Ovary (tissue), 3 donors: ENCODE measurements around the gene ANO10.

ENCODE experiments used
- EP300 ChIP-seq: sonication (generic); formaldehyde crosslinking; IDR thresholded peaks from one replicate; pipeline ENCODE4 v1.6.1; 2017; ENCODE audit warnings: antibody characterized with exemption
- POLR2A ChIP-seq: fragments of 450-650 bp; IDR thresholded peaks from one replicate; pipeline ENCODE4 v1.6.1; 2017; ENCODE audit warnings: antibody characterized with exemption, mild to moderate bottlenecking, moderate library complexity
- TF ChIP-seq, protein P1 (sequence below), 3 donors: fragments of 450-650 bp in 2 of 3; fragments of 200-600 bp in 1 of 3; IDR thresholded peaks; one replicate each; pipeline versions ENCODE4 v1.5.1 to v1.8.0; 2016 to 2022; ENCODE audit warnings: antibody characterized with exemption in 3 of 3, mild to moderate bottlenecking in 1 of 3
- donor health status: DM: no; HTN: no; CAD: no.

DNA sequence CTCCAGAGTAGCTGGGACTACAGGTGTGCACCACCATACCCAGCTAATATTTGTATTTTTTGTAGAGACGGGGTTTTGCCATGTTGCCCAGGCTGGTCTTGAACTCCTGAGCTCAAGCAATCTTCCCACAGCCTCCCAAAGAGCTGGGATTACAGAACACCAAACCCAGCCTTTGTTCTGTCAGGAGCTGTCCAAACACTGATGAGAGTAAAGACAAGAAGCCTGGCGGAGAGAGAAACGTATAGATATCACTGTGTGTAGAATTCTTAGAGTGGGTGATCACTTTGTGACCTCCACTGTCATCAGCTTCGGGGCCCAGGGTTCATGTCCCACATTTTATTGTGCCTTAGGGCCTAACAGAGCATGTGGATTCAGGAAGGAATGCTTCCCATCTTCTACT lies 176.0 kb downstream of the ANO10 start:
- TF ChIP-seq, protein P1, sequence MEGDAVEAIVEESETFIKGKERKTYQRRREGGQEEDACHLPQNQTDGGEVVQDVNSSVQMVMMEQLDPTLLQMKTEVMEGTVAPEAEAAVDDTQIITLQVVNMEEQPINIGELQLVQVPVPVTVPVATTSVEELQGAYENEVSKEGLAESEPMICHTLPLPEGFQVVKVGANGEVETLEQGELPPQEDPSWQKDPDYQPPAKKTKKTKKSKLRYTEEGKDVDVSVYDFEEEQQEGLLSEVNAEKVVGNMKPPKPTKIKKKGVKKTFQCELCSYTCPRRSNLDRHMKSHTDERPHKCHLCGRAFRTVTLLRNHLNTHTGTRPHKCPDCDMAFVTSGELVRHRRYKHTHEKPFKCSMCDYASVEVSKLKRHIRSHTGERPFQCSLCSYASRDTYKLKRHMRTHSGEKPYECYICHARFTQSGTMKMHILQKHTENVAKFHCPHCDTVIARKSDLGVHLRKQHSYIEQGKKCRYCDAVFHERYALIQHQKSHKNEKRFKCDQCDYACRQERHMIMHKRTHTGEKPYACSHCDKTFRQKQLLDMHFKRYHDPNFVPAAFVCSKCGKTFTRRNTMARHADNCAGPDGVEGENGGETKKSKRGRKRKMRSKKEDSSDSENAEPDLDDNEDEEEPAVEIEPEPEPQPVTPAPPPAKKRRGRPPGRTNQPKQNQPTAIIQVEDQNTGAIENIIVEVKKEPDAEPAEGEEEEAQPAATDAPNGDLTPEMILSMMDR (IDR thresholded peaks at IDR 0.05): no peak
- no peak for TF ChIP-seq EP300
- TF ChIP-seq POLR2A: no peak
